Fibroblast of the aortic adventitia (primary cell): Measurements from ENCODE around the gene LGALS7B. TPM values are rescaled to one million over a fixed set of nuclear protein-coding genes. Genes with fewer than 3 reads are reported as not detected.
"Not testable (repeated sequence)": the region's sequence is repeated elsewhere in the genome, so short reads cannot be mapped to it uniquely, and the experiment has no call there.

Experiments
- DNase-seq: peaks from one replicate; pipeline ENCODE4 v3.0.0-alpha.2; 2010; ENCODE audit warnings: low read depth
- H3K4me3 ChIP-seq: 2 replicates; pipeline ENCODE4 v1.5.1; 2011; ENCODE audit warnings: low read depth, mild to moderate bottlenecking, control low read depth, low read length, moderate library complexity
- CTCF ChIP-seq: IDR thresholded peaks from 2 replicates; pipeline ENCODE4 v1.5.1; 2011; ENCODE audit warnings: mild to moderate bottlenecking, low read length, control low read depth, inconsistent platforms; ENCODE audit not compliant: insufficient read depth
- total RNA-seq: library from RNA; depleted of rRNA; stranded (reverse); fragments of >200 nt; gene quantifications from 2 replicates; pipeline ENCODE4 v1.2.3, GENCODE V29; 2012; ENCODE audit warnings: low replicate concordance

Gene LGALS7B
- total RNA-seq, 1 donor: not detected

- H3K4me3 ChIP-seq: no peak overlapping the region
- no peak for TF ChIP-seq CTCF
- no peak for DNase-seq
These were observed 17.4 kb downstream of the LGALS7B start for GRCh38 chr19:38806371-38806770.

GRCh38 chr19:38807374-38808098 lies 18.5 kb downstream of the LGALS7B start:
- not testable (repeated sequence) for H3K4me3 ChIP-seq, DNase-seq

GRCh38 chr19:38808741-38809140 lies 19.7 kb downstream of the LGALS7B start:
- DNase-seq: no peak
- TF ChIP-seq CTCF: no peak
- H3K4me3 ChIP-seq: no peak overlapping the region

- no peak overlapping the region for H3K4me3 ChIP-seq
- no peak for TF ChIP-seq CTCF
- no peak for DNase-seq
These were observed 20.7 kb downstream of the LGALS7B start for GRCh38 chr19:38809592-38810252.

GRCh38 chr19:38812009-38812840 lies 23.2 kb downstream of the LGALS7B start:
- no peak overlapping the region for H3K4me3 ChIP-seq
- TF ChIP-seq CTCF: no peak
- no peak for DNase-seq

GRCh38 chr19:38812841-38813320 lies 23.9 kb downstream of the LGALS7B start, which contains the start of gene LGALS4:
Gene LGALS4 (minus strand): TSS chr19:38812945. CDS start chr19:38812886, 59 bp downstream.
- DNase-seq: no peak
- no peak for TF ChIP-seq CTCF
- no peak within 1 kb of the TSS for H3K4me3 ChIP-seq

GRCh38 chr19:38813323-38813722 lies 24.3 kb downstream of the LGALS7B start:
- no peak for DNase-seq
- H3K4me3 ChIP-seq: no peak overlapping the region
- TF ChIP-seq CTCF: no peak

- not testable (repeated sequence) for H3K4me3 ChIP-seq, DNase-seq
These were observed 24.9 kb downstream of the LGALS7B start for GRCh38 chr19:38813932-38814331.
